ENCODE results near the gene PCDH1.

DNA sequence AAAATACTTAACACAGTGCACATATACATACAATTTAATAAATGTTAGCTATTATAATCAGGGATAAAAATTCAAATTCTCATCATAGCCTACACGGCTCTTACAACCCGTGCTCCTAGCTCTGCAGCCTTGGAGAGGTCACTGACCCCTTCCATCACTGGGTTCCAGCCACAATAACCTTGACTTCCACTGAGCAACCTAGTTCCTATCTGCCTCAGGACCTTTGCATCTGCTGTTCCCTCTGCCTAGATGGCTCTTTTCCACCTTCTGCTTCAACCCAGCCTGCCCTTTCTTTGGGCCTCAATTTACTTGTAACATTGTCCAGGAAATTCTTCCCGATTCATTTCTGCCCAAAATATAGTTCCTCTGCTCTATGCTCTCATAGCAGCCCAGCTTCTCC is 36.6 kb upstream of the PCDH1 start:
- TF ChIP-seq, protein P1, sequence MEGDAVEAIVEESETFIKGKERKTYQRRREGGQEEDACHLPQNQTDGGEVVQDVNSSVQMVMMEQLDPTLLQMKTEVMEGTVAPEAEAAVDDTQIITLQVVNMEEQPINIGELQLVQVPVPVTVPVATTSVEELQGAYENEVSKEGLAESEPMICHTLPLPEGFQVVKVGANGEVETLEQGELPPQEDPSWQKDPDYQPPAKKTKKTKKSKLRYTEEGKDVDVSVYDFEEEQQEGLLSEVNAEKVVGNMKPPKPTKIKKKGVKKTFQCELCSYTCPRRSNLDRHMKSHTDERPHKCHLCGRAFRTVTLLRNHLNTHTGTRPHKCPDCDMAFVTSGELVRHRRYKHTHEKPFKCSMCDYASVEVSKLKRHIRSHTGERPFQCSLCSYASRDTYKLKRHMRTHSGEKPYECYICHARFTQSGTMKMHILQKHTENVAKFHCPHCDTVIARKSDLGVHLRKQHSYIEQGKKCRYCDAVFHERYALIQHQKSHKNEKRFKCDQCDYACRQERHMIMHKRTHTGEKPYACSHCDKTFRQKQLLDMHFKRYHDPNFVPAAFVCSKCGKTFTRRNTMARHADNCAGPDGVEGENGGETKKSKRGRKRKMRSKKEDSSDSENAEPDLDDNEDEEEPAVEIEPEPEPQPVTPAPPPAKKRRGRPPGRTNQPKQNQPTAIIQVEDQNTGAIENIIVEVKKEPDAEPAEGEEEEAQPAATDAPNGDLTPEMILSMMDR (conservative IDR thresholded peaks at IDR 0.05; ENCODE audit: low read length) = no peak
- no peak for TF ChIP-seq EZH2phosphoT487 (IDR thresholded peaks at IDR 0.05; ENCODE audit: borderline replicate concordance)
